Measurements from ENCODE around the gene HELZ.

DNA sequence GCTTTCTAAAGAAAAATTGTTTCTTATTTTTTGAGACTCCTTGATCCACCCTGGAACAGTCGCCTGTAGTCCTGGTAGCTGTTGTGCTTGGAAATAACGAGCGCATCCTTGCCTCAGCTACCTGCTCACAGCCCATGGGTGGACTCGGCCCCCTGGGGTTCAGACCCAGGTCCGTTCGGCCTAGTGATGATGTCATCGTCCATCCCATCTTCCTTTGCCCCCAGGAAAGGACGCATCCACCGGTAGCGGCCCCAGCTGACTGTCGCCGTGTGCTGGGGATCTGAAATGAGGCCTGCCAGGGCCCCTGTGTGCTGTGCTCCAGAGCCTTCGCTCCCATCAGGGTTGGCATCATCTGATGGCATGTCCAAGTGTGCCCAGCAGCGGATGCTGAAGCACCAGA is 212.6 kb downstream of the HELZ start:
- TF ChIP-seq YY1 (IDR thresholded peaks at IDR 0.05; ENCODE audit: insufficient read depth, insufficient read length) (no peak), SUZ12 (IDR thresholded peaks at IDR 0.05; ENCODE audit: extremely low read depth, insufficient read depth, insufficient read length) (no peak)

Data from NT2/D1 (cell line).